Liver (tissue), 9 donors: ENCODE results near the gene NBEA. TPM values are rescaled to one million over a fixed set of nuclear protein-coding genes. Genes with fewer than 3 reads are reported as not detected.

Experiments
- DNase-seq: peaks from one replicate; pipeline ENCODE4 v3.0.0-alpha.2; 2017; ENCODE audit warnings: low spot score
- H3K27ac ChIP-seq, 2 donors: one replicate each; pipeline ENCODE4 v1.7.0; 2013; ENCODE audit warnings: inconsistent platforms in 2 of 2, low read length in 2 of 2, control low read depth in 1 of 2, low read depth in 1 of 2, mild to moderate bottlenecking in 1 of 2
- H3K27me3 ChIP-seq, 4 donors: one replicate each; pipeline versions ENCODE4 v1.6.1 to v1.7.0; 2013; ENCODE audit warnings: low read length in 3 of 4, inconsistent platforms in 1 of 4, mild to moderate bottlenecking in 1 of 4, moderate library complexity in 1 of 4; ENCODE audit not compliant: control insufficient read depth in 4 of 4, insufficient read depth in 4 of 4
- H3K36me3 ChIP-seq, 4 donors: one replicate each; pipeline versions ENCODE4 v1.6.1 to v1.7.0; 2013; ENCODE audit warnings: low read length in 3 of 4, mild to moderate bottlenecking in 3 of 4, low read depth in 1 of 4, moderate library complexity in 1 of 4; ENCODE audit not compliant: control insufficient read depth in 4 of 4, insufficient read depth in 3 of 4
- H3K4me1 ChIP-seq, 4 donors: one replicate each; pipeline versions ENCODE4 v1.6.1 to v1.7.0; 2013; ENCODE audit warnings: low read length in 3 of 4, mild to moderate bottlenecking in 3 of 4, moderate library complexity in 1 of 4; ENCODE audit not compliant: control insufficient read depth in 4 of 4, insufficient read depth in 4 of 4
- H3K4me3 ChIP-seq, 3 donors: one replicate each; pipeline versions ENCODE4 v1.6.1 to v1.7.0; 2013; ENCODE audit warnings: low read length in 3 of 3, control low read depth in 1 of 3, low read depth in 1 of 3, mild to moderate bottlenecking in 1 of 3
- H3K9ac ChIP-seq, 2 donors: one replicate each; pipeline ENCODE4 v1.7.0; 2013; ENCODE audit warnings: low read length in 2 of 2, mild to moderate bottlenecking in 2 of 2, moderate library complexity in 2 of 2, control low read depth in 1 of 2, low read depth in 1 of 2
- H3K9me3 ChIP-seq, 4 donors: one replicate each; pipeline versions ENCODE4 v1.6.1 to v1.7.0; 2013; ENCODE audit warnings: low read length in 3 of 4; ENCODE audit not compliant: control insufficient read depth in 4 of 4
- ATF3 ChIP-seq: IDR thresholded peaks from 2 replicates; pipeline ENCODE4 v1.6.1; 2016; ENCODE audit warnings: antibody characterized with exemption
- EGR1 ChIP-seq, 2 donors: IDR thresholded peaks; 2 replicates each; pipeline ENCODE4 v1.6.1; 2016 to 2018; ENCODE audit warnings: antibody characterized with exemption in 2 of 2, low read depth in 2 of 2
- FOXA1 ChIP-seq: IDR thresholded peaks from 2 replicates; pipeline ENCODE4 v1.6.1; 2016; ENCODE audit warnings: antibody characterized with exemption
- GABPA ChIP-seq, 2 donors: IDR thresholded peaks in 1 of 2; conservative IDR thresholded peaks in 1 of 2; 2 replicates each; pipeline ENCODE4 v1.6.1; 2016; ENCODE audit warnings: antibody characterized with exemption in 2 of 2, mild to moderate bottlenecking in 1 of 2, moderate library complexity in 1 of 2
- NR2F2 ChIP-seq: IDR thresholded peaks from 2 replicates; pipeline ENCODE4 v1.6.1; 2016; ENCODE audit warnings: antibody characterized with exemption
- RAD21 ChIP-seq, 2 donors: IDR thresholded peaks; 2 replicates each; pipeline ENCODE4 v1.6.1; 2016; ENCODE audit warnings: antibody characterized with exemption in 2 of 2, mild to moderate bottlenecking in 2 of 2
- REST ChIP-seq: IDR thresholded peaks from 2 replicates; pipeline ENCODE4 v1.6.1; 2016; ENCODE audit warnings: antibody characterized with exemption, mild to moderate bottlenecking
- SP1 ChIP-seq: IDR thresholded peaks from 2 replicates; pipeline ENCODE4 v1.6.1; 2018; ENCODE audit warnings: antibody characterized with exemption, mild to moderate bottlenecking
- TAF1 ChIP-seq: conservative IDR thresholded peaks from 2 replicates; pipeline ENCODE4 v1.6.1; 2016; ENCODE audit warnings: antibody characterized with exemption, mild to moderate bottlenecking
- polyA plus RNA-seq, 2 donors: library from polyadenylated mRNA; stranded (reverse) in 1 of 2; unstranded in 1 of 2; fragments of 200-250 nt in 1 of 2; fragments of >200 nt in 1 of 2; fragmentation: Nextera tagmentation in 1 of 2; extraction: Ambion mirVana in 1 of 2; gene quantifications; one replicate each; pipeline versions ENCODE4 v1.2.1 to v1.2.3, GENCODE V29; 2013 to 2015
- total RNA-seq, 2 donors: library from RNA; depleted of rRNA; stranded (reverse); fragments of >200 nt; gene quantifications; one replicate each; pipeline ENCODE4 v1.2.3, GENCODE V29; 2014
- TF ChIP-seq, protein P1 (sequence below): IDR thresholded peaks from 2 replicates; pipeline ENCODE4 v1.6.1; 2016; ENCODE audit warnings: antibody characterized with exemption
- donor health status: healthy.
- donor health status: healthy.
- donor health status: healthy.
- donor health status: healthy.
- donor health status: healthy.

NBEA gene
- total and polyA plus RNA-seq, 4 donors: 0.24 to 3.5 (median 1.4) TPM

DNA sequence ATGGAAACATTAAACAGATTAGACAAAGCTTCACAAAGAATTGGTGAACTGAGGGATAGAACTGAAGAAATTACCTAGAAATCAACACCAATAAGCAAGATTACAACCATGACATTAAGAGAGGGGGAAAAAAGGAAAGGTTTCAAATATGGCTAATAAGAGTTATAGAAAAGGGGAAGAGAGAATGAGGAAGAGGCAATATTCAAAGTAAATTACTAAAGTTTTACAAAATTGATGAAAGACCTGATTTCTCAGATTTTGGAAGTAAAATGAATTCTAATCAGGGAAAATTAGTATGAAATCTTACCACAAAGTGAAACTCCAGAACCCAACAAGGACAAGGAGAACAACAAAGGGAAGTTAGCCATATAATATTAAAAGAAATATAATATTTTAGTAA is 187.4 kb downstream of the NBEA start:
- H3K27me3 ChIP-seq: no peaks in the 10 kb centered on the region
- peaks cover 0 to 1% (median 0%) of the 10 kb centered on the region in 4 donors for H3K9me3 ChIP-seq
- H3K9ac ChIP-seq: no peak overlapping the region
- TF ChIP-seq ATF3: no peak
- TF ChIP-seq EGR1 (IDR thresholded peaks at IDR 0.05; ENCODE audit: low read depth in 2 of 2): no peak
- TF ChIP-seq, protein P1, sequence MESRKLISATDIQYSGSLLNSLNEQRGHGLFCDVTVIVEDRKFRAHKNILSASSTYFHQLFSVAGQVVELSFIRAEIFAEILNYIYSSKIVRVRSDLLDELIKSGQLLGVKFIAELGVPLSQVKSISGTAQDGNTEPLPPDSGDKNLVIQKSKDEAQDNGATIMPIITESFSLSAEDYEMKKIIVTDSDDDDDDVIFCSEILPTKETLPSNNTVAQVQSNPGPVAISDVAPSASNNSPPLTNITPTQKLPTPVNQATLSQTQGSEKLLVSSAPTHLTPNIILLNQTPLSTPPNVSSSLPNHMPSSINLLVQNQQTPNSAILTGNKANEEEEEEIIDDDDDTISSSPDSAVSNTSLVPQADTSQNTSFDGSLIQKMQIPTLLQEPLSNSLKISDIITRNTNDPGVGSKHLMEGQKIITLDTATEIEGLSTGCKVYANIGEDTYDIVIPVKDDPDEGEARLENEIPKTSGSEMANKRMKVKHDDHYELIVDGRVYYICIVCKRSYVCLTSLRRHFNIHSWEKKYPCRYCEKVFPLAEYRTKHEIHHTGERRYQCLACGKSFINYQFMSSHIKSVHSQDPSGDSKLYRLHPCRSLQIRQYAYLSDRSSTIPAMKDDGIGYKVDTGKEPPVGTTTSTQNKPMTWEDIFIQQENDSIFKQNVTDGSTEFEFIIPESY: no peak
- TF ChIP-seq NR2F2: no peak
- TF ChIP-seq REST: no peak
- no peak for TF ChIP-seq RAD21 (IDR thresholded peaks at IDR 0.05)
- no peak for TF ChIP-seq TAF1
- no peak for TF ChIP-seq FOXA1
- TF ChIP-seq GABPA (IDR thresholded peaks at IDR 0.05 in 1 of 2, conservative IDR thresholded peaks at IDR 0.05 in 1 of 2): no peak
- no peaks in the 10 kb centered on the region for H3K4me1 ChIP-seq
- H3K36me3 ChIP-seq: no peaks in the 10 kb centered on the region
- no peak overlapping the region for H3K4me3 ChIP-seq
- no peak for DNase-seq
- H3K27ac ChIP-seq: no peak overlapping the region

- no peak overlapping the region for H3K9ac ChIP-seq
- no peak for DNase-seq
- peaks cover 0 to 1% (median 0%) of the 10 kb centered on the region in 4 donors for H3K9me3 ChIP-seq
- H3K36me3 ChIP-seq: no peaks in the 10 kb centered on the region
- no peak overlapping the region for H3K27ac ChIP-seq
- H3K27me3 ChIP-seq: no peaks in the 10 kb centered on the region
- H3K4me3 ChIP-seq: no peak overlapping the region
- TF ChIP-seq FOXA1: no peak
- no peak for TF ChIP-seq SP1
- TF ChIP-seq ATF3: no peak
- no peak for TF ChIP-seq NR2F2
- TF ChIP-seq REST: no peak
- no peaks in the 10 kb centered on the region for H3K4me1 ChIP-seq
Observed at GRCh38 chr13:35131471-35131870, 189.4 kb downstream of the NBEA start.
